Activated T-cell treated with anti-CD3 and anti-CD28 coated beads, Interleukin-2, amount 50 U/mL, for 24 hours (primary cell): ENCODE results near the gene MPC1.
"Not testable (repeated sequence)": the region's sequence is repeated elsewhere in the genome, so short reads cannot be mapped to it uniquely, and the experiment has no call there.

Source experiments
- DNase-seq: peaks from one replicate; pipeline ENCODE4 v3.0.0-alpha.2; 2020
- H3K27ac Mint-ChIP-seq: 2 replicates; pipeline ENCODE4 v1.8.0; 2020; ENCODE audit warnings: mild to moderate bottlenecking, mixed read lengths
- H3K27me3 Mint-ChIP-seq: 2 replicates; pipeline ENCODE4 v1.8.0; 2020; ENCODE audit warnings: mixed read lengths
- H3K36me3 Mint-ChIP-seq: 2 replicates; pipeline ENCODE4 v1.8.0; 2020; ENCODE audit warnings: low read depth, mixed read lengths
- H3K4me1 Mint-ChIP-seq: 2 replicates; pipeline ENCODE4 v1.8.0; 2020; ENCODE audit warnings: low read depth, mixed read lengths
- H3K4me3 Mint-ChIP-seq: 2 replicates; pipeline ENCODE4 v1.8.0; 2020; ENCODE audit warnings: mild to moderate bottlenecking, moderate library complexity, mixed read lengths
- H3K9me3 Mint-ChIP-seq: 2 replicates; pipeline ENCODE4 v1.8.0; 2020; ENCODE audit warnings: mixed read lengths

Gene MPC1

GRCh38 chr6:166379103-166379586 lies 3.6 kb downstream of the MPC1 start:
- H3K4me1 Mint-ChIP-seq, result peaks cover 21% of the 10 kb centered on the region
- H3K9me3 Mint-ChIP-seq, result no peaks in the 10 kb centered on the region
- H3K4me3 Mint-ChIP-seq, result no peak overlapping the region
- no peak for DNase-seq
- H3K27ac Mint-ChIP-seq, result no peak overlapping the region
- H3K27me3 Mint-ChIP-seq, result no peaks in the 10 kb centered on the region
- H3K36me3 Mint-ChIP-seq, result peaks cover 7% of the 10 kb centered on the region

GRCh38 chr6:166377721-166378120 lies 5.0 kb downstream of the MPC1 start:
- DNase-seq, result no peak
- Mint-ChIP-seq H3K4me1 (peaks cover 18% of the 10 kb centered on the region), H3K4me3 (no peak overlapping the region), H3K27ac (no peak overlapping the region), H3K27me3 (no peaks in the 10 kb centered on the region), H3K9me3 (no peaks in the 10 kb centered on the region), H3K36me3 (peaks cover 5% of the 10 kb centered on the region)

GRCh38 chr6:166375013-166375412 lies 7.7 kb downstream of the MPC1 start:
- H3K36me3 Mint-ChIP-seq, result peaks cover under 1% of the 10 kb centered on the region
- no peaks in the 10 kb centered on the region for H3K9me3 Mint-ChIP-seq
- no peak overlapping the region for H3K4me3 Mint-ChIP-seq
- H3K27ac Mint-ChIP-seq, result no peak overlapping the region
- H3K4me1 Mint-ChIP-seq, result peaks cover 7% of the 10 kb centered on the region
- H3K27me3 Mint-ChIP-seq, result no peaks in the 10 kb centered on the region
- no peak for DNase-seq

- no peak overlapping the region for H3K4me3 Mint-ChIP-seq
- H3K36me3 Mint-ChIP-seq, result peaks cover 26% of the 10 kb centered on the region
- H3K27ac Mint-ChIP-seq, result no peak overlapping the region
- no peaks in the 10 kb centered on the region for H3K27me3 Mint-ChIP-seq
- no peak for DNase-seq
- H3K4me1 Mint-ChIP-seq, result peaks cover 6% of the 10 kb centered on the region
- H3K9me3 Mint-ChIP-seq, result no peaks in the 10 kb centered on the region
Observed at GRCh38 chr6:166370489-166370888, 12.3 kb downstream of the MPC1 start.

GRCh38 chr6:166369782-166370181 lies 13.0 kb downstream of the MPC1 start:
- H3K4me3 Mint-ChIP-seq, result no peak overlapping the region
- H3K36me3 Mint-ChIP-seq, result peaks cover 32% of the 10 kb centered on the region
- no peak for DNase-seq
- no peaks in the 10 kb centered on the region for H3K9me3 Mint-ChIP-seq
- no peak overlapping the region for H3K27ac Mint-ChIP-seq
- H3K4me1 Mint-ChIP-seq, result peaks cover under 1% of the 10 kb centered on the region
- no peaks in the 10 kb centered on the region for H3K27me3 Mint-ChIP-seq

GRCh38 chr6:166366921-166367320 lies 15.8 kb downstream of the MPC1 start:
- H3K9me3 Mint-ChIP-seq, result no peaks in the 10 kb centered on the region
- H3K27me3 Mint-ChIP-seq, result no peaks in the 10 kb centered on the region
- H3K36me3 Mint-ChIP-seq, result peaks cover 52% of the 10 kb centered on the region
- no peaks in the 10 kb centered on the region for H3K4me1 Mint-ChIP-seq
- H3K27ac Mint-ChIP-seq, result no peak overlapping the region
- H3K4me3 Mint-ChIP-seq, result no peak overlapping the region
- DNase-seq, result no peak

- peaks cover 52% of the 10 kb centered on the region for H3K36me3 Mint-ChIP-seq
- H3K27me3 Mint-ChIP-seq, result no peaks in the 10 kb centered on the region
- no peaks in the 10 kb centered on the region for H3K4me1 Mint-ChIP-seq
- no peak overlapping the region for H3K4me3 Mint-ChIP-seq
- H3K27ac Mint-ChIP-seq, result no peak overlapping the region
- no peak for DNase-seq
- no peaks in the 10 kb centered on the region for H3K9me3 Mint-ChIP-seq
Observed at GRCh38 chr6:166365806-166366205, 16.9 kb downstream of the MPC1 start.

- DNase-seq, result no peak
- H3K9me3 Mint-ChIP-seq, result no peaks in the 10 kb centered on the region
- H3K27me3 Mint-ChIP-seq, result peaks cover 1% of the 10 kb centered on the region
- no peaks in the 10 kb centered on the region for H3K4me1 Mint-ChIP-seq
- H3K4me3 Mint-ChIP-seq, result no peak overlapping the region
- no peak overlapping the region for H3K27ac Mint-ChIP-seq
- H3K36me3 Mint-ChIP-seq, result peaks cover 52% of the 10 kb centered on the region
Observed at GRCh38 chr6:166365221-166365620, 17.5 kb downstream of the MPC1 start.

GRCh38 chr6:166364456-166364855 lies 18.3 kb downstream of the MPC1 start:
- Mint-ChIP-seq H3K4me1 (no peaks in the 10 kb centered on the region), H3K36me3 (peaks cover 49% of the 10 kb centered on the region), H3K9me3 (no peaks in the 10 kb centered on the region), H3K27me3 (peaks cover 4% of the 10 kb centered on the region), H3K27ac (no peak overlapping the region), H3K4me3 (no peak overlapping the region)
- no peak for DNase-seq

GRCh38 chr6:166362427-166362826 lies 20.3 kb downstream of the MPC1 start:
- H3K9me3 Mint-ChIP-seq, H3K4me1 Mint-ChIP-seq, H3K27ac Mint-ChIP-seq, DNase-seq, H3K4me3 Mint-ChIP-seq: not testable (repeated sequence)
- Mint-ChIP-seq H3K36me3 (peaks cover 40% of the 10 kb centered on the region), H3K27me3 (peaks cover 18% of the 10 kb centered on the region)

GRCh38 chr6:166361077-166361429 lies 21.7 kb downstream of the MPC1 start:
- H3K27me3 Mint-ChIP-seq, result peaks cover 18% of the 10 kb centered on the region
- H3K4me1 Mint-ChIP-seq, result no peaks in the 10 kb centered on the region
- no peak overlapping the region for H3K4me3 Mint-ChIP-seq
- no peaks in the 10 kb centered on the region for H3K9me3 Mint-ChIP-seq
- no peak for DNase-seq
- H3K27ac Mint-ChIP-seq, result no peak overlapping the region
- peaks cover 31% of the 10 kb centered on the region for H3K36me3 Mint-ChIP-seq

- Mint-ChIP-seq H3K4me3 (no peak overlapping the region), H3K36me3 (peaks cover 26% of the 10 kb centered on the region), H3K27me3 (peaks cover 21% of the 10 kb centered on the region), H3K9me3 (no peaks in the 10 kb centered on the region), H3K4me1 (no peaks in the 10 kb centered on the region), H3K27ac (no peak overlapping the region)
- DNase-seq, result no peak
Observed at GRCh38 chr6:166360243-166361076, 22.3 kb downstream of the MPC1 start.

GRCh38 chr6:166355552-166355951 lies 27.2 kb downstream of the MPC1 start:
- H3K4me1 Mint-ChIP-seq, result no peaks in the 10 kb centered on the region
- no peak for DNase-seq
- H3K27ac Mint-ChIP-seq, result no peak overlapping the region
- peaks cover 9% of the 10 kb centered on the region for H3K9me3 Mint-ChIP-seq
- peaks cover 21% of the 10 kb centered on the region for H3K27me3 Mint-ChIP-seq
- H3K36me3 Mint-ChIP-seq, result no peaks in the 10 kb centered on the region
- no peak overlapping the region for H3K4me3 Mint-ChIP-seq

- H3K27ac Mint-ChIP-seq, result no peak overlapping the region
- H3K9me3 Mint-ChIP-seq, result peaks cover 12% of the 10 kb centered on the region
- H3K27me3 Mint-ChIP-seq, result peaks cover 18% of the 10 kb centered on the region
- H3K36me3 Mint-ChIP-seq, result no peaks in the 10 kb centered on the region
- no peak for DNase-seq
- H3K4me3 Mint-ChIP-seq, result no peak overlapping the region
- no peaks in the 10 kb centered on the region for H3K4me1 Mint-ChIP-seq
Observed at GRCh38 chr6:166354965-166355364, 27.8 kb downstream of the MPC1 start.

GRCh38 chr6:166354143-166354542 lies 28.6 kb downstream of the MPC1 start:
- Mint-ChIP-seq H3K4me1 (no peaks in the 10 kb centered on the region), H3K4me3 (no peak overlapping the region), H3K27me3 (peaks cover 13% of the 10 kb centered on the region), H3K27ac (no peak overlapping the region), H3K36me3 (no peaks in the 10 kb centered on the region), H3K9me3 (peaks cover 12% of the 10 kb centered on the region)
- DNase-seq, result no peak
